ENCODE results near the gene ZDHHC14.

Gene ZDHHC14

GRCh38 chr6:157454762-157455714, 74.0 kb downstream of the ZDHHC14 start:
- TF ChIP-seq, protein P1, sequence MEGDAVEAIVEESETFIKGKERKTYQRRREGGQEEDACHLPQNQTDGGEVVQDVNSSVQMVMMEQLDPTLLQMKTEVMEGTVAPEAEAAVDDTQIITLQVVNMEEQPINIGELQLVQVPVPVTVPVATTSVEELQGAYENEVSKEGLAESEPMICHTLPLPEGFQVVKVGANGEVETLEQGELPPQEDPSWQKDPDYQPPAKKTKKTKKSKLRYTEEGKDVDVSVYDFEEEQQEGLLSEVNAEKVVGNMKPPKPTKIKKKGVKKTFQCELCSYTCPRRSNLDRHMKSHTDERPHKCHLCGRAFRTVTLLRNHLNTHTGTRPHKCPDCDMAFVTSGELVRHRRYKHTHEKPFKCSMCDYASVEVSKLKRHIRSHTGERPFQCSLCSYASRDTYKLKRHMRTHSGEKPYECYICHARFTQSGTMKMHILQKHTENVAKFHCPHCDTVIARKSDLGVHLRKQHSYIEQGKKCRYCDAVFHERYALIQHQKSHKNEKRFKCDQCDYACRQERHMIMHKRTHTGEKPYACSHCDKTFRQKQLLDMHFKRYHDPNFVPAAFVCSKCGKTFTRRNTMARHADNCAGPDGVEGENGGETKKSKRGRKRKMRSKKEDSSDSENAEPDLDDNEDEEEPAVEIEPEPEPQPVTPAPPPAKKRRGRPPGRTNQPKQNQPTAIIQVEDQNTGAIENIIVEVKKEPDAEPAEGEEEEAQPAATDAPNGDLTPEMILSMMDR (IDR thresholded peaks at IDR 0.05; ENCODE audit: low read depth, low read length) = no peak
- no peak for DNase-seq (ENCODE audit: low read depth in 2 of 2)
- no peak overlapping the region for H3K4me3 ChIP-seq (replicated peaks in 1 of 2; ENCODE audit: low read depth in 2 of 2, low read length in 2 of 2)

DNA sequence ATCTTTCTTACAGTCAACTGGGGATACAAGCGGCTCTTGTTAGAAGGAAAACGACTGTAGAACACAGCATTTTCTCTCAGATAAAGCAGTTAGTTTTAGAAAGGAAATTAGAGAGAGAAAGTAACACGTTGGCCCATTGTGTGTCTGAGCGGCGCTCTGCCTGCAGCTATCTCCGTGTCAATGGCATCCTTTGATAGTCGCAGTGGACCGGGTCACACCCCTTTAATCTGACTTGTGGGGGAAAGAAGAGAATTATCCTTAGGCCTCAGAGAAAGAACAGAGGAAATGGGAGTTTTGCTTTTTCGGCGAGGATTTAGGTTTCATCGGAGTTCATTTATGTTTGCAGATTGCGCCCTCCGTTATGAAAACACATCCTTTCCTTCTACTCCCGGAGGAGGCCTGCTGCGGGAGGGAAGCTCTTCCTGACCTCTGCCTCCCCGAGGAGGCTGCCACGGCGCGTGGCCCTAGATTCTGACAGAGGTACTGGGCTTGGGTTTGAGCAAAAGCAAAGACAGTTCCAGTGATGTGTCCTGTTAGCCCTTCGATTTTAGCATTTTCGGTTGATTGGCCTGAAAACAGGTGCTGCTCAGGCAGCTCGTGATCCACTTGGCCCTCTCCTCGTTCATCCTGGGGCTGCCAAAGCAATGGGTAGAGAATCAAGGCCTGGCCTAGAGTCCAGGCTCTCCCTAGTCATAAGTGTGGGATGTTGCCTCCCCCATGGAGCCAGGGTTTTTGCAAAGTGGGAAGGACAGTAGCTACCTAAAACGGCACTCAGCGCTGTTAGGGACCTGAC, 74.9 kb downstream of the ZDHHC14 start:
- DNase-seq (ENCODE audit: low read depth in 2 of 2) = no peak
- no peak overlapping the region for H3K4me3 ChIP-seq (replicated peaks in 1 of 2; ENCODE audit: low read depth in 2 of 2, low read length in 2 of 2)
- TF ChIP-seq, protein P1 (IDR thresholded peaks at IDR 0.05; ENCODE audit: low read depth, low read length) = no peak

DNA sequence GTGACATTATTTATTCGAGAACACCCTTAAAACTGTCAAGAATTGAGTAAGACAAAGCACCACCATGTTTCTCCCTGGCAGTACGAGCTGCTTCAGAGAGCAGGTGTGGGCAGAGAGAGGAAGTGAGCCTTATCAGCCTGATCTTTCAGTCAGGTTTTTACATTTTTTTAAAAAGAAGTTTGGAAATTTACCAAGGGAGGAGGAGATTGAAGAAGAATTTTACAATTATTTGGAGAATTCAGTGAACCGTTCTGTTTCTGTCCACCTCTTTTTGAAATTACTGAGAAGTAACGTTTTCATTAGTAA, 75.5 kb downstream of the ZDHHC14 start:
- DNase-seq (ENCODE audit: low read depth in 2 of 2) = no peak
- TF ChIP-seq, protein P1 (IDR thresholded peaks at IDR 0.05; ENCODE audit: low read depth, low read length) = no peak
- no peak overlapping the region for H3K4me3 ChIP-seq (replicated peaks in 1 of 2; ENCODE audit: low read depth in 2 of 2, low read length in 2 of 2)

DNA sequence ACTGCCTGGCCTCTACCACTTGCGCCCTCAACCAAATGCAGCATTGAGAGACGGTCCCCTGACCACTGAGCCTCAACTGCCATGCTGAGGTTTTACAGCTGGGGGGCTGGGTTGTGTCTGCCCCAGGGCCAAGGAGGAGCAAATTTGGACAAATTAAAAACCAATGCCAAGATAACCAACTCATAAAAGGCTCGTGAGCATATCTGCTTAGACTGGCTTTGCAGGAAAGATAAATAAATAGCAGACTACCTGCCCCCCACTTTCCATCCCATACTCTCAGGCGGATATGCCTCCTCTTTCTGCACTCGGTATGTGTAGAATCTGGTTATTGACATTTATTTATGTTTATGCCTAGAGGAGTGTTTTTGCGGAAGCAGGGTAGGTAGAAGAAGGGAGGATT, 76.8 kb downstream of the ZDHHC14 start:
- no peak for DNase-seq (ENCODE audit: low read depth in 2 of 2)
- H3K4me3 ChIP-seq (replicated peaks in 1 of 2; ENCODE audit: low read depth in 2 of 2, low read length in 2 of 2) = no peak overlapping the region
- TF ChIP-seq, protein P1 (IDR thresholded peaks at IDR 0.05; ENCODE audit: low read depth, low read length) = no peak

GRCh38 chr6:157459327-157459726, 78.3 kb downstream of the ZDHHC14 start:
- no peak overlapping the region for H3K4me3 ChIP-seq (replicated peaks in 1 of 2; ENCODE audit: low read depth in 2 of 2, low read length in 2 of 2)
- TF ChIP-seq, protein P1 (IDR thresholded peaks at IDR 0.05; ENCODE audit: low read depth, low read length) = no peak
- DNase-seq (ENCODE audit: low read depth in 2 of 2) = no peak

- peak in 1 of 2 donors; percentile 8 for DNase-seq (ENCODE audit: low read depth in 2 of 2)
- H3K4me3 ChIP-seq (replicated peaks in 1 of 2; ENCODE audit: low read depth in 2 of 2, low read length in 2 of 2) = no peak overlapping the region
- TF ChIP-seq, protein P1 (IDR thresholded peaks at IDR 0.05; ENCODE audit: low read depth, low read length) = no peak
Observed at GRCh38 chr6:157460182-157460999, 79.4 kb downstream of the ZDHHC14 start.

All from cardiac fibroblast (primary cell).